Prostate gland (tissue), 2 donors: ENCODE data around the gene PPM1F.

Source experiments
- POLR2AphosphoS5 ChIP-seq: sonication (generic); formaldehyde crosslinking; IDR thresholded peaks from one replicate; pipeline ENCODE4 v1.6.1; 2017; ENCODE audit warnings: antibody characterized with exemption
- TF ChIP-seq, protein P1 (sequence below), 4 experiments: fragments of 200-600 bp in 2 of 4; fragments of 450-650 bp in 2 of 4; sonication (generic) in 2 of 4; IDR thresholded peaks; 1 replicate in 3 of 4; 2 replicates in 1 of 4; pipeline ENCODE4 v1.5.1; 2016 to 2019; ENCODE audit warnings: antibody characterized with exemption in 4 of 4, mild to moderate bottlenecking in 2 of 4, moderate library complexity in 2 of 4

DNA sequence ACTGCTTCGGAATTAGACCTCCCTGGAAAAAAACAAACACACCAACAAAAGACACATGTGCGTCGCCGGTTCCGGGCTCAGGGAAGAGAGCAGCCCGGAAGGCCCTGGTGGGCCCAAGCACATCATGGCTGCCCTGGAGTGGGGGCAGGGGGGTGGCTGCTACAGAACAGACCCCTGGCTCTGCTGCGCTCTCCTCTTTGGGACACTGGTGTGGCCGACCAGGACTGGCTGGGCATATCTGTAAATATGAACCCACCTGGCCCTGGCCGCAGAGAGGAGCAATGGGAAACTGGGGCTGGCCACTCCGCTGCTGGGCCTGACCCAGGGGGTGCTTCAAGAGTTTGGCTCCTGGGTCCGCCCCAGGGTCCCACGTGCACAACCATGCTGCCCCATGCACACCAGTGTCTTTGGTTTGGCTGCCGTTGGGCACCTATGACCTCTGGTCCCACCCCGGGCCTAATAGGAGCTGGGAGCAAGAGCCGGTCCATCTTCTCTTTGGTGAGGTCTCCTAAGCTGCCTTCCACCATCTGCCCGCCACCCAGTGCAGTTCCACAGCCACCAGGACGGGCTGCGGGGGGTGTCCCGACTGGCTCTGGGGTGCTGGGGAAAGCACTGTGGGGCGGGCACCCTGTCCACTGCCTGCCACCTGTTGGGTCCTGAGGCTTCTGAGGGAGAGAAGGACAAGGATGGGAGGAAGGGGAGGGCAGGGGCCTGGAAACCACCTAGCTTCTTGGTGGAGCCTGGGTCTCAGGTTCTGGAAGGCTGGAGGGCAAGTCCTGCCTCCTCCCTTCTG is 30.1 kb downstream of the PPM1F start:
- TF ChIP-seq POLR2AphosphoS5: no peak
- TF ChIP-seq, protein P1, sequence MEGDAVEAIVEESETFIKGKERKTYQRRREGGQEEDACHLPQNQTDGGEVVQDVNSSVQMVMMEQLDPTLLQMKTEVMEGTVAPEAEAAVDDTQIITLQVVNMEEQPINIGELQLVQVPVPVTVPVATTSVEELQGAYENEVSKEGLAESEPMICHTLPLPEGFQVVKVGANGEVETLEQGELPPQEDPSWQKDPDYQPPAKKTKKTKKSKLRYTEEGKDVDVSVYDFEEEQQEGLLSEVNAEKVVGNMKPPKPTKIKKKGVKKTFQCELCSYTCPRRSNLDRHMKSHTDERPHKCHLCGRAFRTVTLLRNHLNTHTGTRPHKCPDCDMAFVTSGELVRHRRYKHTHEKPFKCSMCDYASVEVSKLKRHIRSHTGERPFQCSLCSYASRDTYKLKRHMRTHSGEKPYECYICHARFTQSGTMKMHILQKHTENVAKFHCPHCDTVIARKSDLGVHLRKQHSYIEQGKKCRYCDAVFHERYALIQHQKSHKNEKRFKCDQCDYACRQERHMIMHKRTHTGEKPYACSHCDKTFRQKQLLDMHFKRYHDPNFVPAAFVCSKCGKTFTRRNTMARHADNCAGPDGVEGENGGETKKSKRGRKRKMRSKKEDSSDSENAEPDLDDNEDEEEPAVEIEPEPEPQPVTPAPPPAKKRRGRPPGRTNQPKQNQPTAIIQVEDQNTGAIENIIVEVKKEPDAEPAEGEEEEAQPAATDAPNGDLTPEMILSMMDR (IDR thresholded peaks at IDR 0.05): no peak
